H1 (cell line): Measurements from ENCODE around the gene CELSR3. TPM values are rescaled to one million over a fixed set of nuclear protein-coding genes. Genes with fewer than 3 reads are reported as not detected.

Source experiments
- HDAC2 ChIP-seq, 2 experiments: fragments of 300-600 bp in 1 of 2; sonication (generic) in 1 of 2; IDR thresholded peaks; 2 replicates each; pipeline ENCODE4 v1.6.1; 2011 to 2012; ENCODE audit warnings: low read depth in 2 of 2, low read length in 2 of 2, mild to moderate bottlenecking in 2 of 2, moderate library complexity in 2 of 2, borderline replicate concordance in 1 of 2, inconsistent platforms in 1 of 2
- polyA plus RNA-seq, 7 experiments: library from polyadenylated mRNA; depleted of rRNA in 3 of 7; stranded (reverse) in 5 of 7; unstranded in 2 of 7; fragments of >200 nt in 5 of 7; fragments of 200-250 nt in 2 of 7; gene quantifications; 1 replicate in 5 of 7; 2 replicates in 1 of 7; 4 replicates in 1 of 7; pipeline versions ENCODE4 v1.2.1 to v1.2.3, GENCODE V29; 2011 to 2013; ENCODE audit warnings: missing spikeins in 2 of 7, mixed read lengths in 2 of 7
- total RNA-seq: library from RNA; stranded (reverse); fragmentation: NEBNext Ultra II Directional; extraction: Animal tissue kit (Norgen Biotek cat#: 25700); gene quantifications from 2 replicates; pipeline ENCODE4 v1.2.1, GENCODE V29; 2021

CELSR3 gene
- total and polyA plus RNA-seq, 2 of the 8 experiments (the other 6 are each of a cell fraction or from before 2014, with no cell fraction given) = 11.6 to 29.5 TPM

DNA sequence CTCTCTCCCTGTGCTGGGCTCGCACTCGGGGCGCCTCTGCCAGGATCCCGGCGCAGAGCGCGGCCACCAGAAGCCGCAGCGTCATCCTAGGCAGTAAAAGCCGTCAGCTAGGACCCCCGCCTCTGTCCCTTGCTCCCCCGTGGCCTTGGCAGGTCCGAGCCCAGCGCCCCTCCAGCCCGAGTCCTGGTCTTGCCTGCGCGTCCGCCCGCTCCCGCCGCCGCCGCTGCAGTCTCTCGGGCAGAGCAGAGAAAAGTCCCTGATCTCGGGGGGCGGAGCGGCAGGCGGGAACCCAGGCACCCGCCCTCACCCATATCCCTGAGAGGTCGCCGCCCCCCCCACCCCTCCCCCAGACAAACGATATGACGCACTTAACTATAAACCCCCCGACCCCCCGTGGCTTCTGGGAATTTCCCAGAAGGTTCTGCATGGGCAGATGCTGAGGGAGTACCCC lies 67.6 kb downstream of the CELSR3 start, which contains the start of gene COL7A1 (continued):
- TF ChIP-seq HDAC2 (IDR thresholded peaks at IDR 0.05; ENCODE audit: borderline replicate concordance in 1 of 2, low read depth in 2 of 2, low read length in 2 of 2) = no peak
